ENCODE results near the gene ABCC4.
A peak's percentile ranks its signal among the peaks of the same experiment; 100 is the strongest.
"Not testable (repeated sequence)": the region's sequence is repeated elsewhere in the genome, so short reads cannot be mapped to it uniquely, and the experiment has no call there.

Gene ABCC4

GRCh38 chr13:95300625-95301182 is 547 bp downstream of the ABCC4 start:
- peak in 2 of 3 experiments; percentile 31 to 48 for DNase-seq (ENCODE audit: low read depth in 3 of 3)

- no peak for DNase-seq (ENCODE audit: low read depth in 3 of 3)
Measured at GRCh38 chr13:95298971-95299621, 2.2 kb downstream of the ABCC4 start.

DNA sequence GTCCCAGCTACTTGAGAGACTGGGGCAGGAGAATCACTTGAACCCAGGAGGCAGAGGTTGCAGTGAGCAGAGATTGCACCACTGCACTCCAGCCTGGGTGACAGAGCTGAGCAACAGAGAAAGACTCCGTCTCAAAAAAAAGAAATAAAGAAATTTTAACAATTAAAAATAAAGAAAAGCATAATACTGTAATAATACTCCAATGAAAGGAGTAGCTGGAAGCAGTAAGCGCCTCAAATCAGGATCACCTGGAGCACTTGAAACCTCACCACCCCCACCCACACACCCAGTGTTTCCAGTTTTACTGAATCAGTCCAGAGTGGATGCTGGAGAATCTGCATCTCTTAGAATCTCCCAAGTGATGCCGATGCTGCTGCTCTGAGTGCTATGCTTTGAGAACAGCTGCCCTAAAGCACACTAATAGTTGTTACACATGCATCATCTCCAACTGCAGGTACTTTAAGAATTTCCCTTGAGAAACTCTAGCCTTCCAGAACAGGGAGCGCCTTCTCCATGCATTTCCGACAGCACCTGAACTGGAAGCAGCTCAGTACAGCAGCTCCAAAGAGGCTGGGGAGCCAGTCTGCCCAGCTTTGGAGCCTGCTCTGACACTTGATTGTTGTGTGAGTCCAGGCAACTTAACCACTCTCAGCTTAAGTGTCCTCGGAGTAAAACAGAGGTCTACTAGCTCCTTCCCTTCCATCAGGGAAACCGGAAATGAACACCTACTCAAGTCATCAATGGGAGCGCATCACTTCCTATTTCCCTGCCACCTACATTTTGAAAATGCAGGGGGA is 2.9 kb downstream of the ABCC4 start:
- no peak for DNase-seq (ENCODE audit: low read depth in 3 of 3)

DNA sequence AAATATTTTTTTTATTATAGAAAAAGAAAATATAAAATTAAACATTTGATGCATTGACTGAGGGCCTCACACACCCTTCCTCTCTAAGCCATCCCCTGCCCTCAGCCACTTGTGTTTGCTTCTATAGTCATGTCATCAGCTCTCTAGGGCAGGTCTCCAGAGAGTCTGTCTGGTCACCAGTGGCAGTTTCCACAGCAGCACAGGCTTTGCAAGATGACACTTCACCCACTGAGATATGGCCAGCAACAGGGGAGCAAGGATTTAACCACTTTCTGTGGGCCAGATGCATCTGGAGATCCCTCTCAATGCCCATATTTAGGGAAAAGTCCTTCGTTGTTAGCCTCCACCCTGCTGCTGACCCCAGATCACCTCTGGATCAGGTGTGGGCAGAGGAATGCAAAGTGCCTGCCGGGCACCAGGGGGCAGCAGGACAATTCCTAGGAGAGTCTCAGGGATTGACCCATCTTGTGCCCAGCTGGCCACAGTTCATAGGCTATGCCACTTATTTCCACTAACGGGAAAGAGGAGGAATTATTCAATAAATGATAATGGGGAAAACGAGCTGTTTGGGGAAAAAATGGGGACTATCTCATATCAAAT is 4.8 kb downstream of the ABCC4 start:
- DNase-seq (ENCODE audit: low read depth in 3 of 3), result no peak

GRCh38 chr13:95295026-95295425 is 6.2 kb downstream of the ABCC4 start:
- DNase-seq (ENCODE audit: low read depth in 3 of 3), result no peak

GRCh38 chr13:95292622-95293021 is 8.6 kb downstream of the ABCC4 start:
- no peak for DNase-seq (ENCODE audit: low read depth in 3 of 3)

DNA sequence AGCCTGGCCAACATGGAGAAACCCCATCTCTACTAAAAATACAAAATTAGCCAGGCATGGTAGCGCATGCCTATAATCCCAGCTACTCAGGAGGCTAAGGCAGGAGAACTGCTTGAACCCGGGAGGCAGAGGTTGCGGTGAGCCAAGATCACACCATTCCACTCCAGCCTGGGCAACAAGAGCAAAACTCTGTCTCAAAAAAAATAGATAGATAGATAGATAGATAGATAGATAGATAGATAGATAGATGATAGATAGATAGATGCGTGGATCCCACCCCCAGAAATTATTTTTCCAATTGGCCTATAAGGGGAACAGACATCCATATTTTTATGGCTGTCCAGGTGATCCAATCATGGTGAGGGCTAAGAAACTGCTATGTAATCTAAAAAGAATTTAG is 11.3 kb downstream of the ABCC4 start:
- DNase-seq (ENCODE audit: low read depth in 3 of 3), result not testable (repeated sequence)

DNA sequence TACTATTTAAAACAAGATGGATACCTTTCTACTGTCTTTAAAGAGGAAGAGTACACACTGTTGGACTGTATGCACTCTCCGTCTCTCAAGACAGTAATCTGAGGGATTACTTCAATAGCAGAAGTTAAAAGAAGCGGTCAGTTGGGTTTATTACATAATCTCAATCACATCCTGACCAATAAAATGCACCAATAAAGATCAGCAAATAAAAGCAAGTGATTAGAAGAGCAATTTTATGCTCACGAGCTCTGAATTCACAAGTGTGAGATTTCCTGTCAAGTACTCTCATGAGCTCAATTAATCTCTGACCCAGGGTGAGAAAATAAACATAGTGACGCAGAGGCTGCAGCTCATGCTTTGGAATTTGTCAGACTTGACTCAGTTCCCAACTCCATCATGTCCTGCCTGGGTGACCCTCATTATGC is 12.2 kb downstream of the ABCC4 start:
- no peak for DNase-seq (ENCODE audit: low read depth in 3 of 3)

- no peak for DNase-seq (ENCODE audit: low read depth in 3 of 3)
Measured at GRCh38 chr13:95284436-95284835, 16.8 kb downstream of the ABCC4 start.

- no peak for DNase-seq (ENCODE audit: low read depth in 3 of 3)
Measured at GRCh38 chr13:95279016-95279415, 22.2 kb downstream of the ABCC4 start.

- DNase-seq (ENCODE audit: low read depth in 3 of 3), result no peak
Measured at GRCh38 chr13:95276037-95276505, 25.2 kb downstream of the ABCC4 start.

- no peak for DNase-seq (ENCODE audit: low read depth in 3 of 3)
Measured at GRCh38 chr13:95275322-95276036, 25.8 kb downstream of the ABCC4 start.

DNA sequence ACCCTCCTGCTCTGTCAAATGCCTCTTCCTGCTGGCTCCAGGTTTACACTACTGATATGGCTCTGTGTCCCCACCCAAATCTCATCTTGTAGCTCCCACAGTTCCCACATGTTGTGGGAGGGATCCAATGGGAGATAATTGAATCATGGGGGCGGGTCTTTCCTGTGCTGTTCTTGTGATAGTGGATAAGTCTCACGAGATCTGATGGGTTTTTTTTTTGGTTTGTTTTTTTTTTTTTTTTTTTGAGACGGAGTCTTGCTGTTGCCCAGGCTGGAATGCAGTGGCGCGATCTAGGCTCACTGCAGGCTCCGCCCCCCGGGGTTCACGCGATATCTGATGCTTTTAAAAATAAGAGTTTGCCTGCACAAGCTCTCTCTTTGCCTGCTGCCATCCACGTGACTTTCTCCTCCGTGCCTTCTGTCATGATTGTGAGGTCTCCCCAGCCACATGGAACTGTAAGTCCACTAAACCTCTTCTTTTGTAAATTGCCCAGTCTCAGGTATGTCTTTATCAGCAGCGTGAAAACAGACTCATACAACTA is 27.6 kb downstream of the ABCC4 start:
- DNase-seq (ENCODE audit: low read depth in 3 of 3), result not testable (repeated sequence)

DNA sequence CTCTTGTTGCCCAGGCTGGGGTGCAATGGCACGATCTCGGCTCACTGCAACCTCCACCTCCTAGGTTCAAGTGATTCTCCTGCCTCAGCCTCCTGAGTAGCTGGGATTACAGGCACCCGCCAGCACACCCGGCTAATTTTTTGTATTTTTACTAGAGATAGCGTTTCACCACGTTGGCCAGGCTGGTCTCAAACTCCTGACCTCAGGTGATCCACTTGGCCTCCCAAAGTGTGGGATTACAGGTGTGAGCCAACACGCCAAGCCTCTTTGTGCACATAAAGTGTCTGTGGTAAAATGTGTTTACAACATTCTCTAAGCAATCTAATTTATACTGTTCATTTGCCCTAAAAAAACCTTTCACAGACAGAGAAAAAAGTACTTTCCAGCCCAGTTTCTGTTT is 29.2 kb downstream of the ABCC4 start:
- DNase-seq (ENCODE audit: low read depth in 3 of 3), result not testable (repeated sequence)

- DNase-seq (ENCODE audit: low read depth in 3 of 3), result no peak
Measured at GRCh38 chr13:95269756-95270155, 31.5 kb downstream of the ABCC4 start.

DNA sequence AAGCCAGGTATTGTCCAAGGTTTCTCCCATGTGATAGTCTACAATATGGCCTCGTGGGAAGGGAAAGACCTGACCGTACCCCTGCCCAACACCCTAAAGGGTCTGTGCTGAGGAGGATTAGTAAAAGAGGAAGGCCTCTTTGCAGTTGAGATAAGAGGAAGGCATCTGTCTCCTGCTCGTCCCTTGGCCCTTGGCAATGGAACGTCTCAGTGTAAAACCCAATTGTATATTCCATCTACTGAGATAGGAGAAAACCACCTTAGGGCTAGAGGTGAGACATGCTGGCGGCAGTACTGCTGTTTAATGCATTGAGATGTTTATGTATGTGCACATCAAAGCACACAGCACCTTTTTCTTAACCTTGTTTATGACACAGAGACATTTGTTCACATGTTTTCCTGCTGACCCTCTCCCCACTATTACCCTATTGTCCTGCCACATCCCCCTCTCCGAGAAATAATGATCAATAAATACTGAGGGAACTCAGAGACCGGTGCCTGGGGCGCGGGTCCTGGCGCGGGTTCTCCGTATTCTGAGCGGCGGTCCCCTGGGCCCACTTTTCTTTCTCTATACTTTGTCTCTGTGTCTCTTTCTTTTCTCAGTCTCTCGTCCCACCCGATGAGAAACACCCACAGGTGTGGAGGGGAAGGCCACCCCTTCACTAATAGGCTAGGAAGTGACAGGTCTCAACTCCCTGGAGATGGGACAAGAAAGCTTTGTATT is 32.7 kb downstream of the ABCC4 start:
- DNase-seq (ENCODE audit: low read depth in 3 of 3), result not testable (repeated sequence)

- no peak for DNase-seq (ENCODE audit: low read depth in 3 of 3)
Measured at GRCh38 chr13:95267662-95268342, 33.4 kb downstream of the ABCC4 start.

DNA sequence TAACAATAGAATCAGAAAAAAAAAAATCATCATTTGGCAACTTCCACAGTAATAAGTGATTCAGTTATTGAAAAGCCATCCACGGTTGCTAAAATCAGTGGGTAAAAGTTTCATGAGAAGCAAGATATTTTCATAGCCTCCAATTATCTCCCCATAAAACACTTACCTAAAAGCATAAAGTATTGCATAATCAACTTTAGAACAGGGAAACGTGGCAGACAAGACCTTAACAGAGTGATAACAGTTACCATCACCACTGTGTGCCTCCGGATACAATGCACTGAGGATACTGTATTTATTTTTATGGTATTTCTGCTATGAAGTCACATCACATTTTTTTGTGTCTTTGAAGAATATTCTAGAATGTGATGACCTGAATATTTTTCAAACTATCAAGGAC is 37.0 kb downstream of the ABCC4 start:
- DNase-seq (ENCODE audit: low read depth in 3 of 3), result no peak

DNA sequence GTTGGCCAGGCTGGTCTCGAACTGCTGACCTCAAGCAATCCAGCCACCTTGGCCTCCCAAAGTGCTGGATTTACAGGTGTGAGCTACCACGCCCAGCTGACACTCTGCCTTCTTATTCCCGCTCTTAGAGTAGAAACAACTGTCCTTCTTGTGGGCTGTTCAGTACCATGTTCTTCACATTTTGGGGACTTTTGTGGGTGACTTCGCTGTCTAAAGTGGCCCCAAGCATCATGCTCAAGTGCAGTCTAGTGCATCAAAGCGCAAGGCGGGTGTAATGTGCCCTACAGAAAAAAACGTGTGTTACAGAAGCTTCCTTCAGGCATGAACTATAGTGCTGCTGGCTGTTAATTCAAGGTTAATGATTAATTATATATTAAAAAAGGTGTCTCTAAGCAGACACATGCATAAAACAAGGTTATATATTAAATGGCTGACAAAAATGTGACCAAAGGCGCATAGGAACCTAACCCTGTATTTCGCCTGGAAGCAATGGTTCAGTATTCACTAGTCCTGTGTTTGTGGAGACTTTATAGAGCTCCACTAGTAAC is 38.3 kb downstream of the ABCC4 start:
- no peak for DNase-seq (ENCODE audit: low read depth in 3 of 3)

DNA sequence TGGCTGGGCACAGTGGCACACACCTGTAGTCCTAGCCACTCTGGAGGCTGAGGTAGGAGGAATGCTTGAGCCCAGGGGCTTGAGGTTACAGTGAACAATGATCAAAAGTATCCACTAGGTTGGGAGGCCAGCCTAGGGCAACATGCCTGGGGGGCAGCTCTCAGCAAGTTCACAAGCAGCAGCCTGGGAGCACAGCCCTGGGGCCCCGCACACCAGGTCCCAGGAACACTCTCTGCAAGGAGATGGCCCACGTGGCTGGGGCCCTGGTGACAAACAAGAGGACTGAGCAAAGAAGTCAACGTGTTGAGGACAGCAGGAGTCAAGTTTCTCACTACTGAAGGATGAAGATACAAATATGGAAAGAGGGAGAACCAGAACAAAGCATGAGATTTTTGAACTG is 39.3 kb downstream of the ABCC4 start:
- DNase-seq (ENCODE audit: low read depth in 3 of 3), result no peak
